Measurements from ENCODE around the gene KERA. TPM values are rescaled to one million over a fixed set of nuclear protein-coding genes. Genes with fewer than 3 reads are reported as not detected.

KERA gene
- total and polyA plus RNA-seq, 2 of the 4 experiments (the other 2 are of a cell fraction): not detected

DNA sequence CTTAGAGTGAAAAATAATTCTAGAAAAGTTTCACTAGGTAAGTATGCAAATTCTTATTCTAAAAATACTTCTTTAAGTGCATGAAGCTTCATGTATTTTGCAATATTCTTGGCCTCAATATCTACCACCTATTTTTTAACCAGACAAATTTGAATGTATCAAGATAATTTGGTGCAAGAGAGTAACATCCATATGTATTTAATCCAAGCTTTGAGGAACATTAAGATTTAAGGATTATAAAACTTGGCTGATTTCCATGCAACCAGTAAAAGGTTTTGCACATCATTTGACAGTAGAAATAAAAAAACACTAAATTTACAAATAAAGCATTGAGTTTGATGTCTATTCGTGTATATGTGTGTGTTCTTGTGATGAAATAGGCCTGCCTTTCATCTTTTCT is 45.8 kb upstream of the KERA start:
- H3K9me1 ChIP-seq (ENCODE audit: insufficient read depth, low read length): no peaks in the 10 kb centered on the region; the same call in 1 of the 2 replicates
- no peak overlapping the region for H2AFZ ChIP-seq (replicated peaks; ENCODE audit: low read length, poor library complexity)
- no peak overlapping the region for H3K18ac ChIP-seq (ENCODE audit: low read depth, low read length)
- H4K20me1 ChIP-seq (ENCODE audit: insufficient read depth, low read length): no peaks in the 10 kb centered on the region
- DNase-seq (no peak), ATAC-seq (ENCODE audit: low read depth) (no peak)
- in situ Hi-C loops (cut with MboI; ENCODE audit: low sequenced_read_pairs): no loop called here
- no peak overlapping the region for H2BK120ac ChIP-seq (ENCODE audit: low read depth, low read length)
- H2BK20ac ChIP-seq (ENCODE audit: low read depth, low read length): no peak overlapping the region
- H4K91ac ChIP-seq (ENCODE audit: insufficient read depth, low read depth, low read length): no peak overlapping the region
- POLR2A ChIA-PET (ENCODE audit: unreplicated experiment): no interaction called here
- no CpG with 5 or more reads among the region's 1 CpG for WGBS, 2 experiments (ENCODE audit: extremely low coverage in 2 of 2, insufficient read length in 1 of 2)
- H3K79me1 ChIP-seq (ENCODE audit: low read depth in 1 of 2, low read length in 2 of 2): peaks cover 0 to 7% of the 10 kb centered on the region in 2 experiments; a peak in 3 of 4 replicates
- H3K4me2 ChIP-seq (ENCODE audit: low read depth, low read length): no peak overlapping the region
- H3K4me1 ChIP-seq (ENCODE audit: control insufficient read depth, insufficient read depth, low read length): peaks cover 7% of the 10 kb centered on the region
- H3K56ac ChIP-seq (ENCODE audit: extremely low read depth, insufficient read depth, low read length): no peak overlapping the region
- no peak overlapping the region for H3K4me3 ChIP-seq (ENCODE audit: insufficient read depth, low read depth, low read length)
- no peak overlapping the region for H4K5ac ChIP-seq (ENCODE audit: low read depth, low read length)
- no peaks in the 10 kb centered on the region for H3K9me3 ChIP-seq (ENCODE audit: control insufficient read depth, insufficient read depth, low read length)
- H3K27me3 ChIP-seq (ENCODE audit: control insufficient read depth, insufficient read depth, low read length): no peaks in the 10 kb centered on the region
- peaks cover 9% of the 10 kb centered on the region for H3K36me3 ChIP-seq (ENCODE audit: control insufficient read depth, insufficient read depth, low read length)
- no peak overlapping the region for H3K9ac ChIP-seq (ENCODE audit: low read depth, low read length)
- TF ChIP-seq USF2 (IDR thresholded peaks at IDR 0.05; ENCODE audit: low read depth, low read length): no peak
- no peak for TF ChIP-seq RFX5 (IDR thresholded peaks at IDR 0.05; ENCODE audit: low read depth, low read length)
- no peak for TF ChIP-seq MXI1 (IDR thresholded peaks at IDR 0.05; ENCODE audit: borderline replicate concordance, low read depth, low read length)
- TF ChIP-seq BHLHE40 (IDR thresholded peaks at IDR 0.05; ENCODE audit: low read depth, low read length): no peak
- TF ChIP-seq, protein P1, sequence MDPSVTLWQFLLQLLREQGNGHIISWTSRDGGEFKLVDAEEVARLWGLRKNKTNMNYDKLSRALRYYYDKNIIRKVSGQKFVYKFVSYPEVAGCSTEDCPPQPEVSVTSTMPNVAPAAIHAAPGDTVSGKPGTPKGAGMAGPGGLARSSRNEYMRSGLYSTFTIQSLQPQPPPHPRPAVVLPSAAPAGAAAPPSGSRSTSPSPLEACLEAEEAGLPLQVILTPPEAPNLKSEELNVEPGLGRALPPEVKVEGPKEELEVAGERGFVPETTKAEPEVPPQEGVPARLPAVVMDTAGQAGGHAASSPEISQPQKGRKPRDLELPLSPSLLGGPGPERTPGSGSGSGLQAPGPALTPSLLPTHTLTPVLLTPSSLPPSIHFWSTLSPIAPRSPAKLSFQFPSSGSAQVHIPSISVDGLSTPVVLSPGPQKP (IDR thresholded peaks at IDR 0.05; ENCODE audit: borderline replicate concordance, low read depth, low read length): no peak
- TF ChIP-seq NFE2L2 (IDR thresholded peaks at IDR 0.05; ENCODE audit: low read depth, low read length): no peak
- TF ChIP-seq MAZ (IDR thresholded peaks at IDR 0.05; ENCODE audit: borderline replicate concordance, low read depth, low read length): no peak
- TF ChIP-seq POLR2A (IDR thresholded peaks at IDR 0.05; ENCODE audit: low read depth, low read length): no peak
- no peak for TF ChIP-seq MAFK (IDR thresholded peaks at IDR 0.05; ENCODE audit: low read depth, low read length)
- TF ChIP-seq CHD1 (IDR thresholded peaks at IDR 0.05; ENCODE audit: low read depth, low read length): no peak
- TF ChIP-seq, protein P2, sequence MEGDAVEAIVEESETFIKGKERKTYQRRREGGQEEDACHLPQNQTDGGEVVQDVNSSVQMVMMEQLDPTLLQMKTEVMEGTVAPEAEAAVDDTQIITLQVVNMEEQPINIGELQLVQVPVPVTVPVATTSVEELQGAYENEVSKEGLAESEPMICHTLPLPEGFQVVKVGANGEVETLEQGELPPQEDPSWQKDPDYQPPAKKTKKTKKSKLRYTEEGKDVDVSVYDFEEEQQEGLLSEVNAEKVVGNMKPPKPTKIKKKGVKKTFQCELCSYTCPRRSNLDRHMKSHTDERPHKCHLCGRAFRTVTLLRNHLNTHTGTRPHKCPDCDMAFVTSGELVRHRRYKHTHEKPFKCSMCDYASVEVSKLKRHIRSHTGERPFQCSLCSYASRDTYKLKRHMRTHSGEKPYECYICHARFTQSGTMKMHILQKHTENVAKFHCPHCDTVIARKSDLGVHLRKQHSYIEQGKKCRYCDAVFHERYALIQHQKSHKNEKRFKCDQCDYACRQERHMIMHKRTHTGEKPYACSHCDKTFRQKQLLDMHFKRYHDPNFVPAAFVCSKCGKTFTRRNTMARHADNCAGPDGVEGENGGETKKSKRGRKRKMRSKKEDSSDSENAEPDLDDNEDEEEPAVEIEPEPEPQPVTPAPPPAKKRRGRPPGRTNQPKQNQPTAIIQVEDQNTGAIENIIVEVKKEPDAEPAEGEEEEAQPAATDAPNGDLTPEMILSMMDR (conservative IDR thresholded peaks at IDR 0.05; ENCODE audit: low read depth, low read length): no peak
- no peak overlapping the region for H3K23ac ChIP-seq (ENCODE audit: low read depth, low read length)
- H2BK15ac ChIP-seq (ENCODE audit: low read depth, low read length): no peak overlapping the region
- H2AK9ac ChIP-seq (replicated peaks; ENCODE audit: low read depth, low read length, poor library complexity): no peak overlapping the region
- H3K14ac ChIP-seq (replicated peaks; ENCODE audit: low read depth, low read length): no peak overlapping the region
- BruUV-seq (replicated peaks): TSS peak; percentile 69
- dilution Hi-C loops (cut with HindIII; ENCODE audit: low sequenced_read_pairs, unreplicated experiment): no loop called here
- H2AK5ac ChIP-seq (ENCODE audit: low read depth, low read length): no peak overlapping the region
- H2BK5ac ChIP-seq (ENCODE audit: low read depth, low read length, poor library complexity, severe bottlenecking): no peak overlapping the region
- CTCF ChIA-PET: interaction anchor here (0.8 to 1.0 kb wide), 2 partner anchors 125 kb away, joined by 3 read pairs; no protein-coding TSS in a partner anchor
- H4K8ac ChIP-seq (ENCODE audit: low read depth in 2 of 2, low read length in 2 of 2): no peak overlapping the region
- intact Hi-C loops (cut with micrococcal nuclease): no loop called here
- H3K27ac ChIP-seq (ENCODE audit: insufficient read depth, low read length): no peak overlapping the region
- H3K4ac ChIP-seq (ENCODE audit: low read depth, low read length): no peak overlapping the region

Measured in IMR-90 (cell line).